GM21576 (cell line): ENCODE data around the gene TLR7.

Experiments
- ATAC-seq: cut with Tn5 transposase; IDR thresholded peaks from one replicate; pipeline ENCODE4 v1.9.1; 2021; ENCODE audit warnings: mild to moderate bottlenecking, moderate library complexity; ENCODE audit not compliant: unreplicated experiment

Gene TLR7

GRCh38 chrX:12922599-12922919 is 55.7 kb downstream of the TLR7 start:
- ATAC-seq = no peak

- ATAC-seq = no peak
These were observed 62.8 kb downstream of the TLR7 start for GRCh38 chrX:12929701-12930100.

- no peak for ATAC-seq
These were observed 63.3 kb downstream of the TLR7 start for GRCh38 chrX:12930150-12930549.

- ATAC-seq = no peak
These were observed 65.4 kb downstream of the TLR7 start for GRCh38 chrX:12932244-12932643.

- ATAC-seq = no peak
These were observed 68.0 kb downstream of the TLR7 start for GRCh38 chrX:12934850-12935249.

GRCh38 chrX:12936947-12937346 is 70.1 kb downstream of the TLR7 start:
- ATAC-seq = no peak
